ENCODE results near the gene CTSW. TPM values are rescaled to one million over a fixed set of nuclear protein-coding genes. Genes with fewer than 3 reads are reported as not detected.

CTSW gene
- total RNA-seq, 2 experiments from 2014 or later: not detected

GRCh38 chr11:65887723-65888162 lies 8.1 kb downstream of the CTSW start:
- peak overlapping the region; percentile 40; the same call in 1 of the 2 replicates for H2AFZ ChIP-seq (ENCODE audit: low read length)
- peaks cover 37% of the 10 kb centered on the region for H3K79me2 ChIP-seq (ENCODE audit: insufficient read depth, low read depth, low read length)
- TF ChIP-seq, protein P1, sequence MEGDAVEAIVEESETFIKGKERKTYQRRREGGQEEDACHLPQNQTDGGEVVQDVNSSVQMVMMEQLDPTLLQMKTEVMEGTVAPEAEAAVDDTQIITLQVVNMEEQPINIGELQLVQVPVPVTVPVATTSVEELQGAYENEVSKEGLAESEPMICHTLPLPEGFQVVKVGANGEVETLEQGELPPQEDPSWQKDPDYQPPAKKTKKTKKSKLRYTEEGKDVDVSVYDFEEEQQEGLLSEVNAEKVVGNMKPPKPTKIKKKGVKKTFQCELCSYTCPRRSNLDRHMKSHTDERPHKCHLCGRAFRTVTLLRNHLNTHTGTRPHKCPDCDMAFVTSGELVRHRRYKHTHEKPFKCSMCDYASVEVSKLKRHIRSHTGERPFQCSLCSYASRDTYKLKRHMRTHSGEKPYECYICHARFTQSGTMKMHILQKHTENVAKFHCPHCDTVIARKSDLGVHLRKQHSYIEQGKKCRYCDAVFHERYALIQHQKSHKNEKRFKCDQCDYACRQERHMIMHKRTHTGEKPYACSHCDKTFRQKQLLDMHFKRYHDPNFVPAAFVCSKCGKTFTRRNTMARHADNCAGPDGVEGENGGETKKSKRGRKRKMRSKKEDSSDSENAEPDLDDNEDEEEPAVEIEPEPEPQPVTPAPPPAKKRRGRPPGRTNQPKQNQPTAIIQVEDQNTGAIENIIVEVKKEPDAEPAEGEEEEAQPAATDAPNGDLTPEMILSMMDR (conservative IDR thresholded peaks at IDR 0.05; ENCODE audit: low read length): no peak
- TF ChIP-seq EZH2phosphoT487 (IDR thresholded peaks at IDR 0.05; ENCODE audit: borderline replicate concordance, low read depth, low read length): no peak
- no peaks in the 10 kb centered on the region for H3K9me2 ChIP-seq (ENCODE audit: insufficient read depth, low read length)
- H3K36me3 ChIP-seq (ENCODE audit: insufficient read depth, low read length): peaks cover 48% of the 10 kb centered on the region
- intact Hi-C loops (cut with micrococcal nuclease; ENCODE audit: unreplicated experiment): loop anchor here (1.0 to 5.0 kb wide), 3 partner anchors 28 to 245 kb away; partner anchors contain the start of gene SART1
- DNase-seq (ENCODE audit: low spot score): no peak
- CTCF ChIA-PET (ENCODE audit: unreplicated experiment): interaction anchor here (0.5 to 2.4 kb wide), 17 partner anchors 7 to 395 kb away, joined by 3 to 24 read pairs (median 5); partner anchors contain the start of genes CFL1 and MUS81
- H3K4me1 ChIP-seq (ENCODE audit: insufficient read depth, low read length, poor library complexity, severe bottlenecking): peaks cover 58% of the 10 kb centered on the region
- H3K27ac ChIP-seq (ENCODE audit: low read depth, low read length, poor library complexity, severe bottlenecking): peak overlapping the region; percentile 80
- no peaks in the 10 kb centered on the region for H3K9me3 ChIP-seq (ENCODE audit: low read length)
- BruUV-seq (replicated peaks): TSS peak; percentile 70
- peak overlapping the region; percentile 97 for H3K4me2 ChIP-seq (ENCODE audit: low read length)
- POLR2A ChIA-PET: interaction anchor here (0.5 to 5.6 kb wide), 10 partner anchors 10 to 1032 kb away, joined by 3 to 59 read pairs (median 4); partner anchors contain the start of genes CFL1 and MUS81
- peaks cover 3% of the 10 kb centered on the region; the same call in 1 of the 2 replicates for H4K20me1 ChIP-seq (ENCODE audit: insufficient read depth, low read length)
- H3K4me3 ChIP-seq (ENCODE audit: low read depth, low read length, poor library complexity, severe bottlenecking): peak overlapping the region; percentile 93

DNA sequence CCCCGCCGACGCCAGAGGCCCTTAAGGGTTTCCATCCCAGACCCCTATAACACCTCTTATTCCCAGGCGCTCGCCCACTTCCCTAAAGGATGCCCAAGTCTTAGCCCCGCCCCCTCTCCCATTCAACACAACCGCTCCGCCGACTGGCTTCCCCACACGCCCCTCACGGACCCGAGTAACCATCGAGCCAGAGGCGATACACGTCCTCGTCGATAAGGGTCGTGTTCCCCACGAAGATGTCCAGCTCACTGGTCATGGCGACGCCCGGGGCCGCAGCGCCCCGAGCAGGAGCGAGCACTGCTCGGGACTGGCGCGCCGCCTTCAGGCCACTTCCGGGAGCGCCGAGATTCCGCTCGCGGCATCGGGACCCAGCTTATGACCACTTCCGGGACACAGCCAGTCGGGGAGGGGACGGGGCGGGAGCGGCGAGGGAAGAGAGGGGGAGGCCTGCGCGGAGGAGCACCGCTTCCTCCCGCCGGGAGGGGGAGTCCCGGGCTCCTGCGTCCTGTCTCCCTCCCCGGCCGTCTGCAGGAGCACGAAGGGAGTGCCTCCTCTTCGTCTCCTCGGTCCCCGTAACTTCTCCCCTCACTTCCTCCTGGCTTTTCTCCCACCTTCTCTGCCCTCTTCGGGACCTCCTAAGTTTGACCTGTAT lies 8.7 kb downstream of the CTSW start, which contains the start of gene FIBP:
Gene FIBP, minus strand, starts transcription at position 309 of the 652 bp plus-strand sequence. Its CDS starts 53 bp downstream, at position 256.
- ChIA-PET POLR2A (interaction anchor here (0.5 to 5.6 kb wide), 11 partner anchors 10 to 1032 kb away, joined by 3 to 59 read pairs (median 4); partner anchors contain the start of genes CFL1 and MUS81), CTCF (ENCODE audit: unreplicated experiment) (interaction anchor here (0.5 to 2.4 kb wide), 17 partner anchors 8 to 396 kb away, joined by 3 to 24 read pairs (median 5); partner anchors contain the start of genes CFL1 and MUS81)
- H3K9me2 ChIP-seq (ENCODE audit: insufficient read depth, low read length): no peaks in the 10 kb centered on the region
- peak within 1 kb of the TSS; percentile 80 for H3K27ac ChIP-seq (ENCODE audit: low read depth, low read length, poor library complexity, severe bottlenecking)
- H3K79me2 ChIP-seq (ENCODE audit: insufficient read depth, low read depth, low read length): peaks cover 41% of the 10 kb centered on the region
- peak within 1 kb of the TSS; percentile 97 for H3K4me2 ChIP-seq (ENCODE audit: low read length)
- intact Hi-C loops (cut with micrococcal nuclease; ENCODE audit: unreplicated experiment): loop anchor here (1.0 to 5.0 kb wide), 3 partner anchors 29 to 244 kb away; partner anchors contain the start of gene SART1
- no peak for TF ChIP-seq EZH2phosphoT487 (IDR thresholded peaks at IDR 0.05; ENCODE audit: borderline replicate concordance, low read depth, low read length)
- TF ChIP-seq, protein P1 (conservative IDR thresholded peaks at IDR 0.05; ENCODE audit: low read length): peak; percentile 81
- peak; percentile 97 for DNase-seq (ENCODE audit: low spot score)
- H3K4me3 ChIP-seq (ENCODE audit: low read depth, low read length, poor library complexity, severe bottlenecking): peak within 1 kb of the TSS; percentile 93
- peak within 1 kb of the TSS; percentile 65 for H2AFZ ChIP-seq (ENCODE audit: low read length)
- H3K4me1 ChIP-seq (ENCODE audit: insufficient read depth, low read length, poor library complexity, severe bottlenecking): peaks cover 64% of the 10 kb centered on the region
- peaks cover 5% of the 10 kb centered on the region; the same call in 1 of the 2 replicates for H4K20me1 ChIP-seq (ENCODE audit: insufficient read depth, low read length)
- H3K36me3 ChIP-seq (ENCODE audit: insufficient read depth, low read length): peaks cover 42% of the 10 kb centered on the region
- no TSS peak for BruUV-seq (replicated peaks)
- no peaks in the 10 kb centered on the region for H3K9me3 ChIP-seq (ENCODE audit: low read length)
